ENCODE measurements around the gene RIMOC1.

RIMOC1 gene

GRCh38 chr5:41903892-41904799, at the start of gene RIMOC1:
RIMOC1 (plus strand) TSS chr5:41904344; CDS start chr5:41904368, 24 bp downstream.
- DNase-seq = peak; percentile 99 to 100

- DNase-seq = peak; percentile 11 to 82
Observed at GRCh38 chr5:41856644-41857491, 47.3 kb upstream of the RIMOC1 start.

GRCh38 chr5:41857989-41858388, 46.2 kb upstream of the RIMOC1 start:
- no peak for DNase-seq

GRCh38 chr5:41858890-41859289, 45.3 kb upstream of the RIMOC1 start:
- DNase-seq = no peak

GRCh38 chr5:41863871-41864486, 40.2 kb upstream of the RIMOC1 start:
- DNase-seq = no peak

- DNase-seq = no peak
Observed at GRCh38 chr5:41869151-41869723, 34.9 kb upstream of the RIMOC1 start.

GRCh38 chr5:41869724-41870626, 34.2 kb upstream of the RIMOC1 start, which contains the start of gene OXCT1:
OXCT1 (minus strand) TSS chr5:41870425; CDS start chr5:41870358, 67 bp downstream.
- peak; percentile 76 to 81 for DNase-seq

- DNase-seq = no peak
Observed at GRCh38 chr5:41870627-41871048, 33.5 kb upstream of the RIMOC1 start.

- DNase-seq = no peak
Observed at GRCh38 chr5:41871852-41872251, 32.3 kb upstream of the RIMOC1 start.

GRCh38 chr5:41874512-41875060, 29.6 kb upstream of the RIMOC1 start:
- no peak for DNase-seq

- DNase-seq = no peak
Observed at GRCh38 chr5:41875121-41875520, 29.0 kb upstream of the RIMOC1 start.

GRCh38 chr5:41876678-41877077, 27.5 kb upstream of the RIMOC1 start:
- DNase-seq = no peak

GRCh38 chr5:41877408-41877807, 26.7 kb upstream of the RIMOC1 start:
- no peak for DNase-seq

GRCh38 chr5:41878173-41878572, 26.0 kb upstream of the RIMOC1 start:
- no peak for DNase-seq

GRCh38 chr5:41878643-41879478, 25.3 kb upstream of the RIMOC1 start:
- no peak for DNase-seq

- DNase-seq = no peak
Observed at GRCh38 chr5:41882765-41883164, 21.4 kb upstream of the RIMOC1 start.

- no peak for DNase-seq
Observed at GRCh38 chr5:41883243-41883642, 20.9 kb upstream of the RIMOC1 start.

- no peak for DNase-seq
Observed at GRCh38 chr5:41883936-41884335, 20.2 kb upstream of the RIMOC1 start.

GRCh38 chr5:41885286-41885685, 18.9 kb upstream of the RIMOC1 start:
- DNase-seq = no peak

- DNase-seq = no peak
Observed at GRCh38 chr5:41891066-41891707, 13.0 kb upstream of the RIMOC1 start.
